Stimulated activated memory B cell treated with anti-CD40 and anti-IgM and Interleukin-4, amounts not matched to agents 10 μg/mL and 1 μg/mL and 100 μg/mL, for 72 hours (primary cell): ENCODE data around the gene ADAM33.

ENCODE experiments used
- ATAC-seq: fragments of 150-1000 bp; cut with Tn5 transposase; 2 replicates; pipeline ENCODE4 v1.10.0; 2021
- H3K27ac Mint-ChIP-seq: one replicate; pipeline ENCODE4 v1.8.0; 2022; ENCODE audit warnings: mild to moderate bottlenecking, mixed read lengths
- H3K27me3 Mint-ChIP-seq: one replicate; pipeline ENCODE4 v1.8.0; 2022; ENCODE audit warnings: mixed read lengths
- H3K36me3 Mint-ChIP-seq: one replicate; pipeline ENCODE4 v1.8.0; 2022; ENCODE audit warnings: mixed read lengths
- H3K4me1 Mint-ChIP-seq: one replicate; pipeline ENCODE4 v1.8.0; 2022; ENCODE audit warnings: mixed read lengths
- H3K4me3 Mint-ChIP-seq: one replicate; pipeline ENCODE4 v1.8.0; 2022; ENCODE audit warnings: mild to moderate bottlenecking, moderate library complexity, mixed read lengths
- H3K9me3 Mint-ChIP-seq: one replicate; pipeline ENCODE4 v1.8.0; 2022; ENCODE audit warnings: mixed read lengths

The ADAM33 gene

DNA sequence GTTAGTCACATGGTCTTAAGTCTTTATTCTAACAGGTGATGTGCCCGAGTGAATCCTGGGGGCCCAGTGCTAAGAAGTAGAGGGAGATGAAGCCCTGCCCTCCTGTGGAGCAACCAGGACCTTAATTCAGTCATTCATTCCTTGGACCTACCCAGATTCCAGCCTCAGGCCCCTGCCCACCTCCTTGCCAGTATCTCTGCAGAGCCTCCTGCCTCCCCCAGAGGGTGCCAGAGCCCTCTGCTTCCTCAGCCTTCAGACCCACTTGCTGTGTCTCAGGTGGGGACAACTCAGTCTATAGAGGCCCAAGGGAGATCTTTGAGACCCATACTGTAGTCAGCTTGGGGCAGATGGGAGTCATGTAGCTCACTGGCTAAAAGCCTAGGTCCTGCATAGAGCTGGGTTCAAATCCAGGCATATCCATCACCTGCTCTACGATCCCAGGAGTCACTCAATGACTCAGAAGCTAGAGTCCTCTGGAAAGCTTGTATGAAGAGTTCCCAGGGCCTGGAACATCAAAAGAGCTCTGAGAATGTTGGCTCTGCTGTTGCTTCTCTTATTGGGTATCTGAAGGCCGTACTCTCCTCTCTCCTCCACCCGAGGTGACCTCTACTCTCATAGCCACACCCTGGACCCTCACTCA is 34.5 kb upstream of the ADAM33 start:
- H3K9me3 Mint-ChIP-seq, result no peaks in the 10 kb centered on the region
- no peaks in the 10 kb centered on the region for H3K36me3 Mint-ChIP-seq
- H3K27ac Mint-ChIP-seq, result no peak overlapping the region
- H3K4me1 Mint-ChIP-seq, result peaks cover 8% of the 10 kb centered on the region
- H3K27me3 Mint-ChIP-seq, result peaks cover 69% of the 10 kb centered on the region
- no peak overlapping the region for H3K4me3 Mint-ChIP-seq
- ATAC-seq, result peak; percentile 54

- Mint-ChIP-seq H3K4me3 (no peak overlapping the region), H3K27ac (no peak overlapping the region), H3K36me3 (no peaks in the 10 kb centered on the region), H3K27me3 (peaks cover 51% of the 10 kb centered on the region), H3K4me1 (peaks cover 18% of the 10 kb centered on the region), H3K9me3 (no peaks in the 10 kb centered on the region)
- no peak for ATAC-seq
Observed at GRCh38 chr20:3714092-3714491, 32.3 kb upstream of the ADAM33 start.

DNA sequence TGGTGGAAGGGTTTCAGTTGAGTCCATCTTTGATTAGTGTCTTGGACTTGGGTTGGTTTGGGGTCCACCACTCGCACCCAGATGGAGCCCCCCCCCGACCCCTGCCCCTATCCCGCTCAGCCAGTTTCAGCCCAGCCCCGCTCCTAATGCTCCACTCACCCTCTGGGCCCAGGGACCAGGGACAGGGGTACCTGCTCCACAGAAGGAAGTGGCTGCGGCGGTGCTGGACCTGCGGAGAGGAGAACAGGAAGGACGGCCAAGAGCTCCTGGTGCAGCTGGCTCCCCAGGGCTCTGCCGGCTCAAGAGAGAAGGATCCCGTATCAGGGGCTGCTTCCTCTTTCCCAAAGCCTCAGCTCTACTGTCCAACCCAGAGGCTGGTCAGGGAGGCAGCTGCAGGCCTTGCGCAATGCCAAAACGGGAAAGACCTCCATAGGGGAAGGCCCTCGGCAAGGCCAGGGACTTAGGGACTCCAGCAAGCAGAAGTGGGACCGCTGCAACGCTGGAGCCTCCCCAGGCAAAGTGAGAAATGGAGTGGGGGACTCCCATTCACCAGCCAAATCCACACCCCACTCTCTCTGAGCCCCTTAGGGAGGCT is 30.6 kb upstream of the ADAM33 start, which contains the start of gene SIGLEC1:
Gene SIGLEC1 (minus strand): TSS at position 322 of the 595 bp plus-strand sequence. CDS start 5,472 bp downstream, outside the sequence.
- Mint-ChIP-seq H3K27ac (no peak within 1 kb of the TSS), H3K27me3 (peaks cover 36% of the 10 kb centered on the region), H3K4me3 (no peak within 1 kb of the TSS), H3K4me1 (peaks cover 18% of the 10 kb centered on the region), H3K36me3 (no peaks in the 10 kb centered on the region), H3K9me3 (no peaks in the 10 kb centered on the region)
- ATAC-seq, result no peak

DNA sequence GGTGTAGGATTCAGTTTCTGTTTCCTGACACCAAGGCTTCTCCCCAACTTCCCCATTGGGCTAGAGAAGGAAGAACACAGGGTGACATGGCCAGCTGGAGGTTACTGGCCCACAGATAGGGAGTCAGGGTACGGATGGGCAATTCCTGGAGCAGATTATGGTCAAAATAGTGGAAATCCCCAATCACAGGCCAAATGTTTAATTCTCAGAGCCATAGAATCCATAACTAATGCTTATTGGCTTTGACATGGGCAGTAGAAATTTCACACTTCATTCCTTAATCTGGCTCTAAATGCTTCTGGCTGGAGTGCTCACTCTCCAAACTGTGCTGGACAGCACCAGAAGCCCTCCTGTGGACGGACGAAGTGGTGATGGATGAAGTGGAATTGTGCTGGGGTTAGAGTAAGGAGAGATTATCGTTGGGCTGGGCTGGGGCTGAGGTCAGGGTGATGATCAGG is 29.7 kb upstream of the ADAM33 start:
- peaks cover 27% of the 10 kb centered on the region for H3K27me3 Mint-ChIP-seq
- H3K9me3 Mint-ChIP-seq, result no peaks in the 10 kb centered on the region
- H3K27ac Mint-ChIP-seq, result no peak overlapping the region
- no peak for ATAC-seq
- no peak overlapping the region for H3K4me3 Mint-ChIP-seq
- H3K4me1 Mint-ChIP-seq, result peaks cover 18% of the 10 kb centered on the region
- no peaks in the 10 kb centered on the region for H3K36me3 Mint-ChIP-seq

GRCh38 chr20:3710703-3711483 is 29.1 kb upstream of the ADAM33 start:
- peak; percentile 25 for ATAC-seq
- Mint-ChIP-seq H3K4me1 (peaks cover 18% of the 10 kb centered on the region), H3K27me3 (peaks cover 28% of the 10 kb centered on the region), H3K9me3 (no peaks in the 10 kb centered on the region), H3K27ac (no peak overlapping the region), H3K4me3 (no peak overlapping the region), H3K36me3 (no peaks in the 10 kb centered on the region)

DNA sequence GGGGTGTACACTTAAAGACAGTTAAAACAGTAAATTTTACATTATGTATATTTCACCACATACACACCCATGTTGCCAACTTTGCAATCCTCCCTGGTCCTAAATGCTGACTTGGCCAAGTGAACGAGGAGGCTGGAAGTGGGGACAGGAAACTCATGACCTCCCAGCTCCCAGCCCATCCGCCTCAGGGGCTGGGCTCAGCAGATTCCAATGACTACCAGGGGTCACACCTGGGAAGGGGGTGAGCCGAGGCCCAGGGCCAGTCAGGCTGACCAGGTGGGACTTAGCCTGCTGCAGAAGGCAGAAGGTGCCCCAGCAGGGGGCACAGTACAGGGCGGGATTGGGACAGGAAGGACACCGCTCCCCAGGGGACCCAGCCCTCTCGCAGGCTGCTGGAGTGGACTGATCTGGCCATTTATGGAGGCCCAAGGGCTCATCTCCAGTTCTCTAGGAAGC is 28.2 kb upstream of the ADAM33 start:
- H3K9me3 Mint-ChIP-seq, result no peaks in the 10 kb centered on the region
- H3K27ac Mint-ChIP-seq, result no peak overlapping the region
- H3K27me3 Mint-ChIP-seq, result peaks cover 37% of the 10 kb centered on the region
- peaks cover 18% of the 10 kb centered on the region for H3K4me1 Mint-ChIP-seq
- ATAC-seq, result peak; percentile 28
- no peak overlapping the region for H3K4me3 Mint-ChIP-seq
- H3K36me3 Mint-ChIP-seq, result no peaks in the 10 kb centered on the region

DNA sequence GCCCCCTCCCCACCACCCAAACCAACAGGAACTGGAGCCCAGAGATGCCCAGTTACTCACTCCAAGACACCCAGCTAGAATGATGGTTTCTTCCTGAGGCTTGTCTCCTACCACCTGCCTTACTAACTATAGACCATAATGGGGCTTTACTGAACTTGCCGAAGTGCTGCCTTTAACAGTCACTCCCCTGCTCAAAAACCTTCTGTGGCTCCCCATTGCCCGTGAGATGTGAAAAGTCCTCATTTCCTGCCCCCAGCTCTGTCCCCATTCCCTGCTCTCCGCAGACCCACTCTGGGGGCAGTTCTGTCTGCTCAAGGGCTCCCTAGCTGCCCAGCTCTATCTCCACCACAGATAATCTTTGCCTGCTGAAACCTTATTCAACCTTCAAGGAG is 25.7 kb upstream of the ADAM33 start:
- Mint-ChIP-seq H3K36me3 (no peaks in the 10 kb centered on the region), H3K27ac (no peak overlapping the region), H3K4me1 (peaks cover 18% of the 10 kb centered on the region), H3K4me3 (no peak overlapping the region), H3K9me3 (no peaks in the 10 kb centered on the region), H3K27me3 (peaks cover 46% of the 10 kb centered on the region)
- no peak for ATAC-seq

DNA sequence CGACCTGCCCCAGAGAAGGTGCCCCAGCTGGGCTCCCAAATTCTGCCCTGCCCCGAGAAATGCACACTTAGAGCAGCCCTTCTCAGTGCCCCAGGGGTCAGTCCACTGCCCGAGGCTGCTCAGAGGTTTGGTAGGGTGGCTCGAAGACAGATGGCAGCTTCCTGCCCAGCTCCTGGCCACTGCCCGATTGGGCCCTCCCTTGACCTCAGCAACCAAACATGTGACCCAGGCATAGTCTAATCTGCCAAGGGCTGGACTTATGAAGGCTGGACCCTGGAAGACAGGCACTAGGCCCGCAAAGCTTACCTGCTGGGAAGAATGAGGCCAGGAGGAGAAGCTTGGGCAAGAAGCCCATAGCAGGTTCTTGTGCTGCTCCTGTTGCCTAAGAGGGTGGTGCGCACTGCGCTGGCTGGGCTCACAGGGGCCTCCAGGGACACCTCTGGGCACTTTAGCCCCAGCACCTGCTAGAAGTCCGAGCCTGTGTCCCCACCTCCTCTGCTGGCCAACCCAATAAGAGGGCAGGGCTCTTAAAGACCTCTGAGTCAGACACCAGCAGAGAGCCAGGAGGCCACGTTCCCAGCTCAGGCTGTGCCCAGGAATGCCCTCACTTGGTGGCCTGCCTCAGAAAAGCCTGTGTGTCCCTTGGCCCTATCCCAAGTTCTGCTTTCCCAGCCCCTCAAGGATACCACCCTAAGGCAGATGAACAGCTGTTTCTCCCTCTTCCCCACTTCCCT is 25.1 kb upstream of the ADAM33 start:
- H3K27ac Mint-ChIP-seq, result no peak overlapping the region

GRCh38 chr20:3705970-3706739 is 24.3 kb upstream of the ADAM33 start:
- Mint-ChIP-seq H3K36me3 (no peaks in the 10 kb centered on the region), H3K27ac (no peak overlapping the region), H3K9me3 (no peaks in the 10 kb centered on the region), H3K4me1 (peaks cover 9% of the 10 kb centered on the region), H3K27me3 (peaks cover 33% of the 10 kb centered on the region), H3K4me3 (no peak overlapping the region)
- ATAC-seq, result no peak

More for the DNA sequence above, 25.1 kb upstream of the ADAM33 start:
- H3K4me3 Mint-ChIP-seq, result no peak overlapping the region
- no peak for ATAC-seq
- H3K36me3 Mint-ChIP-seq, result no peaks in the 10 kb centered on the region
- H3K4me1 Mint-ChIP-seq, result peaks cover 17% of the 10 kb centered on the region
- no peaks in the 10 kb centered on the region for H3K9me3 Mint-ChIP-seq
- H3K27me3 Mint-ChIP-seq, result peaks cover 41% of the 10 kb centered on the region

- H3K27ac Mint-ChIP-seq, result no peak overlapping the region
- H3K36me3 Mint-ChIP-seq, result no peaks in the 10 kb centered on the region
- peaks cover 30% of the 10 kb centered on the region for H3K27me3 Mint-ChIP-seq
- no peak overlapping the region for H3K4me3 Mint-ChIP-seq
- peaks cover 8% of the 10 kb centered on the region for H3K4me1 Mint-ChIP-seq
- no peak for ATAC-seq
- H3K9me3 Mint-ChIP-seq, result no peaks in the 10 kb centered on the region
Observed at GRCh38 chr20:3705491-3705969, 23.7 kb upstream of the ADAM33 start.

- ATAC-seq, result no peak
- Mint-ChIP-seq H3K9me3 (no peaks in the 10 kb centered on the region), H3K27me3 (peaks cover 30% of the 10 kb centered on the region), H3K36me3 (no peaks in the 10 kb centered on the region), H3K27ac (no peak overlapping the region), H3K4me3 (no peak overlapping the region), H3K4me1 (no peaks in the 10 kb centered on the region)
Observed at GRCh38 chr20:3704087-3704486, 22.3 kb upstream of the ADAM33 start.

- peaks cover 30% of the 10 kb centered on the region for H3K27me3 Mint-ChIP-seq
- no peak overlapping the region for H3K27ac Mint-ChIP-seq
- no peak for ATAC-seq
- H3K4me3 Mint-ChIP-seq, result no peak overlapping the region
- H3K9me3 Mint-ChIP-seq, result no peaks in the 10 kb centered on the region
- H3K36me3 Mint-ChIP-seq, result no peaks in the 10 kb centered on the region
- no peaks in the 10 kb centered on the region for H3K4me1 Mint-ChIP-seq
Observed at GRCh38 chr20:3702611-3703391, 21.0 kb upstream of the ADAM33 start.

GRCh38 chr20:3701061-3701998 is 19.5 kb upstream of the ADAM33 start:
- H3K27me3 Mint-ChIP-seq, result peaks cover 30% of the 10 kb centered on the region
- H3K36me3 Mint-ChIP-seq, result no peaks in the 10 kb centered on the region
- no peak for ATAC-seq
- no peaks in the 10 kb centered on the region for H3K4me1 Mint-ChIP-seq
- H3K4me3 Mint-ChIP-seq, result no peak overlapping the region
- H3K27ac Mint-ChIP-seq, result no peak overlapping the region
- no peaks in the 10 kb centered on the region for H3K9me3 Mint-ChIP-seq
